ENCODE data around the gene C2CD3. TPM values are rescaled to one million over a fixed set of nuclear protein-coding genes. Genes with fewer than 3 reads are reported as not detected.
"Not testable (repeated sequence)": the region's sequence is repeated elsewhere in the genome, so short reads cannot be mapped to it uniquely, and the experiment has no call there.

Gene C2CD3
- total RNA-seq, 1 donor from 2014 or later: 53.7 TPM

- H3K4me3 Mint-ChIP-seq (ENCODE audit: unreplicated experiment): no peak overlapping the region
- H3K4me3 ChIP-seq (ENCODE audit: insufficient read depth, low read depth, low read length): no peak overlapping the region
- no peaks in the 10 kb centered on the region for H3K36me3 Mint-ChIP-seq (ENCODE audit: low read depth, unreplicated experiment)
- H3K27ac Mint-ChIP-seq (ENCODE audit: unreplicated experiment): no peak overlapping the region
- no peaks in the 10 kb centered on the region for H3K27me3 ChIP-seq (ENCODE audit: insufficient read depth, low read length)
- H3K36me3 ChIP-seq (ENCODE audit: insufficient read depth, low read length): no peaks in the 10 kb centered on the region
- DNase-seq (ENCODE audit: low read depth): no peak
- H3K9ac ChIP-seq (ENCODE audit: low read length): no peak overlapping the region
- no peaks in the 10 kb centered on the region for H3K4me1 Mint-ChIP-seq (ENCODE audit: low read depth, unreplicated experiment)
- H2AFZ ChIP-seq (ENCODE audit: low read depth, low read length): no peak overlapping the region
- TF ChIP-seq EZH2 (IDR thresholded peaks at IDR 0.05; ENCODE audit: insufficient read depth, low read length) (no peak), CTCF (IDR thresholded peaks at IDR 0.05; ENCODE audit: insufficient read depth, low read depth, low read length) (no peak)
- H3K4me2 ChIP-seq (ENCODE audit: low read length): no peak overlapping the region
- no peak overlapping the region for H3K27ac ChIP-seq (ENCODE audit: low read depth, low read length)
- no peaks in the 10 kb centered on the region for H3K9me3 ChIP-seq (ENCODE audit: insufficient read depth, low read depth, low read length)
- FAIRE-seq: no peak
- peaks cover 9% of the 10 kb centered on the region for H3K27me3 Mint-ChIP-seq (ENCODE audit: low read depth, unreplicated experiment)
- no peaks in the 10 kb centered on the region for H3K79me2 ChIP-seq (ENCODE audit: insufficient read depth, low read length)
- no peaks in the 10 kb centered on the region for H4K20me1 ChIP-seq (ENCODE audit: insufficient read depth, low read length)
- H3K9me3 Mint-ChIP-seq (ENCODE audit: unreplicated experiment): no peaks in the 10 kb centered on the region
- no peaks in the 10 kb centered on the region for H3K4me1 ChIP-seq (ENCODE audit: insufficient read depth, low read length)
Observed at GRCh38 chr11:73989156-73989555, 181.6 kb downstream of the C2CD3 start.

- Histone ChIP-seq H3K27ac (ENCODE audit: low read depth, low read length) (no peak overlapping the region), H2AFZ (ENCODE audit: low read depth, low read length) (no peak overlapping the region), H3K4me1 (ENCODE audit: insufficient read depth, low read length) (peaks cover 6% of the 10 kb centered on the region), H3K4me2 (ENCODE audit: low read length) (no peak overlapping the region), H3K4me3 (ENCODE audit: insufficient read depth, low read depth, low read length) (no peak overlapping the region), H3K27me3 (ENCODE audit: insufficient read depth, low read length) (no peaks in the 10 kb centered on the region), H3K9ac (ENCODE audit: low read length) (no peak overlapping the region), H3K79me2 (ENCODE audit: insufficient read depth, low read length) (no peaks in the 10 kb centered on the region), H4K20me1 (ENCODE audit: insufficient read depth, low read length) (no peaks in the 10 kb centered on the region), H3K9me3 (ENCODE audit: insufficient read depth, low read depth, low read length) (no peaks in the 10 kb centered on the region), H3K36me3 (ENCODE audit: insufficient read depth, low read length) (no peaks in the 10 kb centered on the region)
- H3K36me3 Mint-ChIP-seq (ENCODE audit: low read depth, unreplicated experiment): no peaks in the 10 kb centered on the region
- no peak for DNase-seq (ENCODE audit: low read depth)
- H3K4me3 Mint-ChIP-seq (ENCODE audit: unreplicated experiment): no peak overlapping the region
- no peaks in the 10 kb centered on the region for H3K9me3 Mint-ChIP-seq (ENCODE audit: unreplicated experiment)
- H3K27me3 Mint-ChIP-seq (ENCODE audit: low read depth, unreplicated experiment): peaks cover 9% of the 10 kb centered on the region
- no peak overlapping the region for H3K27ac Mint-ChIP-seq (ENCODE audit: unreplicated experiment)
- FAIRE-seq: no peak
- TF ChIP-seq CTCF (IDR thresholded peaks at IDR 0.05; ENCODE audit: insufficient read depth, low read depth, low read length): no peak
- TF ChIP-seq EZH2 (IDR thresholded peaks at IDR 0.05; ENCODE audit: insufficient read depth, low read length): no peak
- H3K4me1 Mint-ChIP-seq (ENCODE audit: low read depth, unreplicated experiment): no peaks in the 10 kb centered on the region
Observed at GRCh38 chr11:73988227-73988626, 182.6 kb downstream of the C2CD3 start.

GRCh38 chr11:73985661-73986060, 185.1 kb downstream of the C2CD3 start:
- not testable (repeated sequence) for H3K36me3 Mint-ChIP-seq (ENCODE audit: low read depth, unreplicated experiment); H3K27ac ChIP-seq (ENCODE audit: low read depth, low read length); H3K4me3 Mint-ChIP-seq (ENCODE audit: unreplicated experiment); H4K20me1 ChIP-seq (ENCODE audit: insufficient read depth, low read length); H3K36me3 ChIP-seq (ENCODE audit: insufficient read depth, low read length); H3K27me3 Mint-ChIP-seq (ENCODE audit: low read depth, unreplicated experiment); DNase-seq (ENCODE audit: low read depth); H3K4me3 ChIP-seq (ENCODE audit: insufficient read depth, low read depth, low read length); H3K9ac ChIP-seq (ENCODE audit: low read length); FAIRE-seq; H3K4me2 ChIP-seq (ENCODE audit: low read length); H2AFZ ChIP-seq (ENCODE audit: low read depth, low read length); H3K9me3 ChIP-seq (ENCODE audit: insufficient read depth, low read depth, low read length); H3K9me3 Mint-ChIP-seq (ENCODE audit: unreplicated experiment); H3K27ac Mint-ChIP-seq (ENCODE audit: unreplicated experiment); H3K27me3 ChIP-seq (ENCODE audit: insufficient read depth, low read length); H3K79me2 ChIP-seq (ENCODE audit: insufficient read depth, low read length)
- peaks cover 12% of the 10 kb centered on the region for H3K4me1 ChIP-seq (ENCODE audit: insufficient read depth, low read length)
- H3K4me1 Mint-ChIP-seq (ENCODE audit: low read depth, unreplicated experiment): peaks cover 11% of the 10 kb centered on the region

Measured in astrocyte (in vitro differentiated cells and primary cell).